HG03378 (cell line): ENCODE measurements around the gene NAT10.
"Not testable (repeated sequence)": the region's sequence is repeated elsewhere in the genome, so short reads cannot be mapped to it uniquely, and the experiment has no call there.

ENCODE experiments used
- ATAC-seq: cut with Tn5 transposase; IDR thresholded peaks from one replicate; pipeline ENCODE4 v1.9.1; 2021; ENCODE audit warnings: mild to moderate bottlenecking, moderate library complexity; ENCODE audit not compliant: unreplicated experiment

NAT10 gene

GRCh38 chr11:34105079-34105956 is at the start of gene NAT10:
TSS of gene NAT10 (plus strand) at chr11:34105629. CDS start at chr11:34108226, 2,597 bp downstream.
- ATAC-seq: peak; percentile 82

- ATAC-seq: no peak
Measured at GRCh38 chr11:34056672-34057071, 48.8 kb upstream of the NAT10 start.

- no peak for ATAC-seq
Measured at GRCh38 chr11:34063061-34063795, 42.2 kb upstream of the NAT10 start.

DNA sequence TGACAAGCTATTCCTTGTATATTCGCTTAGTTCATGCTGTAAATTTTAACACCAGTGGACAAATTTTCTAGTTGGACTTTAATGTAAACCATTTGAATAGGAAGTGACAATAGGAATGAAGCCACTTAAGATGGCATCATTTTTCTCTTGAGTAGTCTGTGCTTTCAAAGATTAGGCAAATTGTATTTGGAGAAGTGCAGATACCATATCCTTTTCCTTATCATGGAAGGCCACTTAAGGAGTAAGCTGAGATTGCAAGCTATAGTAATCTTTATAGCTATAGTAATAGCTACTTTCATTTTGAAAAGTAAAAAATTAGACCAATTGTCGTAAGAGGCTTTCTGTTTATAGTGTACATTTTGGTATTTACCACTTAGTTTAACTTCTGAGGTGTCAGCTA is 41.1 kb upstream of the NAT10 start:
- no peak for ATAC-seq

DNA sequence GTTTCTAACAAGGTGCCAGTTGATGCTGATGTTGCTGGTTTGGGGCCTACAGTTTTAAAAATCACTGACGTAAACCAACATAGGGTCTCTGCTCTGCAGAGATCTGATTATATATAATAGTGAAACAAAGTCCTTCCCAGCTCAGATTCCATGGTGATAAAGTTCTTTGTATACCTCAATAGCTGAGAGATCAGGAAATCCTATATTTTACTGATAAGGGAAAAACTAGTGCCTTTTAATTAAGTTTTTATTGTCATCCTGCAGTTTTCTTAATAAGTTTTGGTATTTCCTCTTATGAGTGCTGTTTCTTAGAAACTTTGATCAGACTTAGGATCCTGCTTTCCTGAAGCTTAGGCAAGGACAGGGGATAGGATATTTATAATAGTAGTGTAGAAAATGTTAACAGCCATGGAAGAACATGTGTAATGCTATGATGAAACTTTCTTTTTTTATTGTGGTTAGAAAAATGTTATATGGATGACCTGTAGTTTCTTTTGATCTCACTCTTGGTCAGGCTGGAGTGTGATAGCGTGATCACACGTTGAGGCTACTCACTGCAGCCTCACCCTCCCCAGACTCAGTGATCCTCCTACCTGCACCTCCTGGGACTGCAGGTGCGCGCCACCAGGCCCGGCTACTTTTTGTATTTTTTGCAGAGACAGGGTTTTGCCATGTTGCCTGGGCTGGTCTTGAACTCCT is 39.8 kb upstream of the NAT10 start:
- ATAC-seq: no peak

GRCh38 chr11:34066766-34067165 is 38.7 kb upstream of the NAT10 start:
- not testable (repeated sequence) for ATAC-seq

DNA sequence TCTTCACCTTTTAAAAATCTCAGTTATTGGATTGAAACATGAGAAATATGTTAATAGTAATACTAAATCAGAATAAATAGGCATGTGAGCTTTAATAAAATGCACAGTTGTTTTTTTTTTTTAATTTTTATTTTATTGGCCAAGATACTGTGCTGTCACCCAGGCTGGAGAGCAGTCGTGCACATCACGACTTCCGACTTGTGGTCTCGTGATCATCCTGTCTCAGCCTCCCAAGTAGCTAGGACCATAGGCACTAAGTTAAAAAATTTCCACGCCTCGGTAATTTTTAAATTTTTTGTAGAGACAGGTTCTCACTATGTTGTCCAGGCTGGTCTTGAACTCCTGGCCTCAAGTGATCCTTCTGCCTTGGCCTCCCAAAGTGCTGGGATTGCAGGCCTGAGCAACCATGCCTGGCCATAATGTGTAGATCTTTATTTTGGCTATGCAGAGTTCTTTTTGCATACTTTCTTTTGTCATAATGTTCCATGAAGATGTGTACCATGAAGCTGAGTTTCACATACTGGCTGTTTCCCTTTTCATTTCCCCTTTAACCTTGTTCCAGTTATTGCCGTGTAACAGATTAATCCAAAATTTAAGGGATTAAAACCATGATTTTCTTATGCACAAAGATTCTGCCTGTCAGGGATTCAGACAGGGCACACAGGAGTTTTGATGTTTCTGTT is 37.9 kb upstream of the NAT10 start:
- ATAC-seq: no peak

- no peak for ATAC-seq
Measured at GRCh38 chr11:34068111-34068510, 37.3 kb upstream of the NAT10 start.

DNA sequence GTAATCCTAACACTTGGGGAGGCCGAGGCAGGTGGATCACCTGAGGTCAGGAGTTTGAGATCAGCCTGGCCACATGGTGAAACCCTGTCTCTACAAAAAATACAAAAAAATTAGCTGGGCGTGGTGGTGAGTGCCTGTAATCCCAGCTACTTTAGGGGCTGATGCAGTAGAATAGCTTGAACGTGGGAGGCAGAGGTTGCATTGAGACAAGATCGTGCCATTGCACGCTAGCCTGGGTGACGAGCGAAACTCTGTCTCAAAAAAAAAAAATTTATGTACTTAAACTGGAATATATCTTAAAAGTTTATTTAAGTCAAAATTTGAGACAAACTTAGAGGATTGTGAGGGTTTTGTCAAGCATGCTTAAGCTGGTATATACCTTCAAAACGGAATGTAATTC is 34.1 kb upstream of the NAT10 start:
- not testable (repeated sequence) for ATAC-seq

- no peak for ATAC-seq
Measured at GRCh38 chr11:34072041-34072440, 33.4 kb upstream of the NAT10 start.

DNA sequence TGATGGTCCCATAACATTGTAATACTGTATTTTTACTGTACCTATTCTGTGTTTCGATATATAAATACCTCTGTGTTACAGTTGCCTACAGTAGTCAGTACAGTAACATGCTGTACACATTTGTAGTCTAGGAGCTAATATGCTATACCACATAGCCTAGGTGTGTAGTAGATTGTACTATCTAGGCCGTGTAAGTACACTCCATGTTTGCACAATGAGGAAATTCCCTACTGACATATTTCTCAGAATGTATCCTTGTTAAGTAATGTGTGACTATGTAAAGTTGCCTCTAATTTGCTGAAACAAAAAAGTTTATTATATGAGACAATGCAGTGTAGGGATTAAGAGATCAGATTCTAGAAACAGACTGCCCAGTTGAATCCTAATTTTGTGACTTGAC is 32.6 kb upstream of the NAT10 start:
- ATAC-seq: no peak

DNA sequence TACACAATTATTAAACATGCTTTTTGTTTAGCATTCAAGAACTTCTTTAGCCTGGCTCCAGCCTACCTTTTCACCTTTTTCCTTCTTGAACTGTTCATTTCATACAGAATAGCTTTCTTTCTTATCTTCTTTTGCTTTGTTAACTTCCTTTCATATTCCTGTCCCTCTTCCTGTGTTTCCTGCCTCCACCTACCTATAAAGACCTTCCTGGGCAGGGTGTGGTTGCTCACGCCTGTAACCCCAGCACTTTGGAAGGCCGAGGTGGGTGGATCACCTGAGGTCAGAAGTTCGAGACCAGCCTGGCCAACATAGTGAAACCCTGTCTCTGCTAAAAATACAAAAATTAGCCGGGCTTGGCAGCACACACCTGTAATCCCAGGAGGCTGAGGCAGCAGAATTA is 31.0 kb upstream of the NAT10 start:
- ATAC-seq: no peak

GRCh38 chr11:34075178-34075820 is 30.1 kb upstream of the NAT10 start:
- no peak for ATAC-seq

GRCh38 chr11:34080609-34081008 is 24.8 kb upstream of the NAT10 start:
- ATAC-seq: no peak

GRCh38 chr11:34084637-34085036 is 20.8 kb upstream of the NAT10 start:
- no peak for ATAC-seq

- no peak for ATAC-seq
Measured at GRCh38 chr11:34086554-34087283, 18.7 kb upstream of the NAT10 start.

GRCh38 chr11:34091825-34092224 is 13.6 kb upstream of the NAT10 start:
- no peak for ATAC-seq

- not testable (repeated sequence) for ATAC-seq
Measured at GRCh38 chr11:34094900-34095299, 10.5 kb upstream of the NAT10 start.

- no peak for ATAC-seq
Measured at GRCh38 chr11:34098813-34099212, 6.6 kb upstream of the NAT10 start.

DNA sequence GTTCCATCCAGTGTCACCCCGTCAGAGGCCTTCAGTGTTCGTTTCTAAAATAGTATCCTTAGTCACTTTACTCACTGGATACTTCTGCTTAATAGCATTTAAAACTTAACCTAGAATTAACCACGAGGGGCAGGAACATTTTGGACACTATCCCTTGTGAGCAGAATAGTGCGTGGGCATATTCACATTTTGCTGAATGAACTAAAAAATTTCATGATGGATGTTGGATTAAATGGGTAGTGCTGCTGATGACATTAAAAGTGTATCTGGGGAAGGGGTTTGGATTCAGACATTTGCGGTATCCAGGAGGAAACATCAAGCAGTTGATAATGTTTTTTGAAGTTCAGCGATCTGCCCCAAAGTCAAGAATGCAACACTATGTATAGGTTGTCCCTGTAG is 750 bp upstream of the NAT10 start:
- peak; percentile 1 for ATAC-seq
